GM12891 (cell line): ENCODE results near the gene INKA1.

Experiments
- POLR2A ChIP-seq: IDR thresholded peaks from 2 replicates; pipeline ENCODE4 v1.6.1; 2011; ENCODE audit warnings: low read depth, low read length, control low read depth
- POLR2AphosphoS5 ChIP-seq: IDR thresholded peaks from 2 replicates; pipeline ENCODE4 v1.6.1; 2011; ENCODE audit warnings: low read depth, low read length, control low read depth

DNA sequence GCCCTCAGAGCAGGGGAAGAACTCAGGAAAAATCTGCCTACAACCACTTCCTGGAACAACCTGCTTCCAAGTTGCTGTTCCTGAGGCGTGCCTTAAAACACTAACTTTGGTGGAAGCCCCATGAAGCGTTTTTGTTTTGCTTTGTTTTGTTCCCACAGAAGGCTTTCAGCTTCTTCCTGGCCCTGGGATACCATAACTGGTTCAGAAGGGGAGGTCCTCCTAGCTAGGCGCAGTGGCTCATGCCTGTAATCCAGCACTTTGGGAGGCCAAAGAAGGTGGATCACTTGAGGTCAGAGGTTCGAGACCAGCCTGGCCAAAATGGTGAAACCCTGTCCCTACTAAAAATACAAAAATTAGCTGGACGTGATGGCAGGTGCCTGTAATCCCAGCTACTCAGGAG is 15.5 kb upstream of the INKA1 start:
- TF ChIP-seq POLR2A, result no peak
- TF ChIP-seq POLR2AphosphoS5, result no peak
